ENCODE results near the gene MIGA2. TPM values are rescaled to one million over a fixed set of nuclear protein-coding genes. Genes with fewer than 3 reads are reported as not detected.
A peak's percentile ranks its signal among the peaks of the same experiment; 100 is the strongest.
"Not testable (repeated sequence)": the region's sequence is repeated elsewhere in the genome, so short reads cannot be mapped to it uniquely, and the experiment has no call there.

The MIGA2 gene
- total RNA-seq, 1 experiment from 2014 or later, result 7.8 TPM

GRCh38 chr9:129100383-129101169, 64.2 kb downstream of the MIGA2 start:
- DNase-seq (ENCODE audit: low read depth), result no peak

GRCh38 chr9:129101279-129101678, 64.9 kb downstream of the MIGA2 start:
- DNase-seq (ENCODE audit: low read depth), result no peak

- DNase-seq (ENCODE audit: low read depth), result no peak
These were observed 65.7 kb downstream of the MIGA2 start for GRCh38 chr9:129102095-129102525.

GRCh38 chr9:129102791-129103594, 66.6 kb downstream of the MIGA2 start:
- DNase-seq (ENCODE audit: low read depth), result peak; percentile 40

- no peak for DNase-seq (ENCODE audit: low read depth)
These were observed 67.2 kb downstream of the MIGA2 start for GRCh38 chr9:129103595-129103965.

- no peak for DNase-seq (ENCODE audit: low read depth)
These were observed 67.6 kb downstream of the MIGA2 start for GRCh38 chr9:129104051-129104450.

- DNase-seq (ENCODE audit: low read depth), result no peak
These were observed 69.7 kb downstream of the MIGA2 start for GRCh38 chr9:129105857-129106694.

GRCh38 chr9:129107651-129108050, 71.2 kb downstream of the MIGA2 start:
- DNase-seq (ENCODE audit: low read depth), result no peak

GRCh38 chr9:129108083-129108804, 71.8 kb downstream of the MIGA2 start:
- DNase-seq (ENCODE audit: low read depth), result no peak

- DNase-seq (ENCODE audit: low read depth), result no peak
These were observed 72.5 kb downstream of the MIGA2 start for GRCh38 chr9:129108805-129109536.

- no peak for DNase-seq (ENCODE audit: low read depth)
These were observed 73.1 kb downstream of the MIGA2 start for GRCh38 chr9:129109537-129109903.

GRCh38 chr9:129109952-129110739, 73.7 kb downstream of the MIGA2 start:
- no peak for DNase-seq (ENCODE audit: low read depth)

- peak; percentile 89 for DNase-seq (ENCODE audit: low read depth)
These were observed 74.5 kb downstream of the MIGA2 start, which contains the start of the genes CRAT and PTPA for GRCh38 chr9:129110740-129111527. Gene CRAT, minus strand, starts transcription at chr9:129110793. Its CDS starts 284 bp downstream, at chr9:129110509. Gene PTPA, plus strand, starts transcription at chr9:129111415. Its CDS starts 186 bp downstream, at chr9:129111601.

- DNase-seq (ENCODE audit: low read depth), result peak; percentile 36
These were observed 75.2 kb downstream of the MIGA2 start for GRCh38 chr9:129111528-129112151.

GRCh38 chr9:129112526-129112925, 76.1 kb downstream of the MIGA2 start:
- not testable (repeated sequence) for DNase-seq (ENCODE audit: low read depth)

- DNase-seq (ENCODE audit: low read depth), result no peak
These were observed 77.3 kb downstream of the MIGA2 start for GRCh38 chr9:129113645-129114304.

- no peak for DNase-seq (ENCODE audit: low read depth)
These were observed 82.4 kb downstream of the MIGA2 start for GRCh38 chr9:129118799-129119198.

GRCh38 chr9:129121483-129121882, 85.1 kb downstream of the MIGA2 start:
- DNase-seq (ENCODE audit: low read depth), result no peak
